Measurements from ENCODE around the gene RASSF7.
A peak's percentile ranks its signal among the peaks of the same experiment; 100 is the strongest.
"Not testable (repeated sequence)": the region's sequence is repeated elsewhere in the genome, so short reads cannot be mapped to it uniquely, and the experiment has no call there.

The RASSF7 gene

DNA sequence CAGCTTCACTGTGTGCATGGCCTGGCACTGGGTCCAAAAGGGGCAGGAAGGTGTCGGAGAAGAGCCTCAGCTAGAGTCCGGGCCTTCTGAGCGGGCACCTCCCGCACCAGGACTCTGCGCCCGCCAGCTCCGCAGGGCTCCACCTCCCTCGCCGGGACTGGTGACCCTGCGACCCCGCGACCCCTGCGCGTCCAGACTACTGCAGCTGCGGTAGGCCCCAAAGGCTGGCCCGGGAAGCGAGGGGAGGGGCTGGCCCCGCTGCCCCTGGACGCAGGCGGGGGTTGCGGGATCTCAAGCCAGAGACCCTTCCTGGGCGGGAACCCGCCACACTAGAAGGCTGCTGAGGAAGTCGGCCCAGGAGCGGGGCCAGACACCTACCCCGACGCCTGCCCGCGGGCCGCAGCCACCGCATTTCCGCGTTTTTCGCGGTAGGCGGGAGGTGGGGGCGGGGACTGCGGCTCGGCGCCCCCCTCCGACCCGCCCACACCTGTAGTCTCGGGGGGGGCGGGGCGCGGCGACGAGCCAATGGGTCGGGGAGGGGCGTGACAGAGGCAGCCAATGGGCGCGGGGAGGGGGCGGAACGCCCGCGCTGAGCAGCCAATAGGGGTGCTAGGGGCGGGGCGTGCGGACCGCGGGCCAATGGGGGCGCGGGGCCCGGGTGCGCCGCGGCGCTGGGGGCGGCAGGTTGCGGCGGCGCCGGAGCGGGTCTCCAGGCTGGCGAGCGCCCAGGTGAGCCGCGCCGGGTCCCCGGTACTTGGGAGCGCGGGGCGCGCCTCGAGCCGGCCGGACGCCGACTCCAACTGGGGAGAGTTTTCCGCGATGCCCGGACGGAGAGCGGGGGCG lies at the start of gene RASSF7, which contains the start of gene LMNTD2:
RASSF7 (plus strand) TSS at position 666 of the 843 bp plus-strand sequence. CDS start 799 bp downstream, outside the sequence.
LMNTD2 (minus strand) TSS at position 434 of the 843 bp plus-strand sequence; CDS start at position 412, 22 bp downstream.
- peak; percentile 90 for ATAC-seq (ENCODE audit: low read depth)
- Mint-ChIP-seq H3K36me3 (peaks cover 2% of the 10 kb centered on the region), H3K27ac (peak within 1 kb of the TSS; percentile 82), H3K4me3 (peak within 1 kb of the TSS; percentile 92), H3K4me1 (peaks cover 16% of the 10 kb centered on the region), H3K9me3 (no peaks in the 10 kb centered on the region), H3K27me3 (no peaks in the 10 kb centered on the region)
- DNase-seq (ENCODE audit: low spot score in 2 of 2) = peak; percentile 96

DNA sequence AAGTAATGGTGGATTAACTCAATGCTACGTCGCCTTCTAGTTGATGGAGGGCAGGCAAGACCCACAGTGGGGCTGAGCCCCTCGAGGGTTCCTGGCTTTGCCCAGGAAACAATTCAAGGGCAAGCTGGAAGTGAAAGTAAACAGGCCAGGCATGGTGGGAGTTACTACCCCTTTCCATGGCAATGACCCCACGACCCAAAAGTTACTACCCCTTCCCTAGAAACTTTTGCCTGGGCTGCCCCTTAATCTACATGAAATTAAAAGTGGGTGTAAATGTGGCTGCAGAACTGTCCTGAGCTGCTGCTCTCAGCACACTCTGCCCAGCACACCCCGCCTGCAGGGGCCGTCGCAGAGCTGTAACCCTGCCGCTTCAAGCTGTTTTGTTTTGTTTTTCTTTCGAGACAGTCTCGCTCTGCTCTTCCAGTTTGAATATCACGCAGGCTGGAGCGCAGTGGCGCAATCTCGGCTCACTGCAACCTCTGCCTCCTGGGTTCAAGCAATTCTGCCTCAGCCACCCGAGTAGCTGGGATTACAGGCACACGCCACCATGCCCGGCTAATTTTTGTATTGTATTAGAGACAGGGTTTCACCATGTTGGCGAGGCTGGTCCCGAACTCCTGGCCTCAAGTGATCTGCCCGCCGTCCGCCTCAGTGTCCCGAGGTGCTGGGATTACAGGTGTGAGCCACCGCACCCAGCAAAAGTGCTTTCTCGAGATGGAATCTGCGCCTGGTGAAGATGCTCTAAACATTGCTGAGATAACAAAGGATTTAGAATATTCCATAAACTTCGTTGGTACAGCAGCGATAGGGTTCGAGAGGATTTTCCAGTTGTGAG lies 47.8 kb upstream of the RASSF7 start:
- no peaks in the 10 kb centered on the region for H3K27me3 Mint-ChIP-seq
- no peak for DNase-seq (ENCODE audit: low spot score in 2 of 2)

GRCh38 chr11:514606-515005 lies 46.2 kb upstream of the RASSF7 start:
- Mint-ChIP-seq H3K36me3 (peaks cover 4% of the 10 kb centered on the region), H3K27me3 (no peaks in the 10 kb centered on the region)

More for the DNA sequence above, 47.8 kb upstream of the RASSF7 start:
- no peak overlapping the region for H3K4me3 Mint-ChIP-seq
- ATAC-seq (ENCODE audit: low read depth) = no peak
- peaks cover 4% of the 10 kb centered on the region for H3K36me3 Mint-ChIP-seq
- no peak overlapping the region for H3K27ac Mint-ChIP-seq
- H3K9me3 Mint-ChIP-seq = peaks cover 2% of the 10 kb centered on the region
- peaks cover 6% of the 10 kb centered on the region for H3K4me1 Mint-ChIP-seq

GRCh38 chr11:515131-515530 lies 45.6 kb upstream of the RASSF7 start:
- H3K4me3 Mint-ChIP-seq = no peak overlapping the region
- peaks cover 8% of the 10 kb centered on the region for H3K4me1 Mint-ChIP-seq
- DNase-seq (ENCODE audit: low spot score in 2 of 2) (no peak), ATAC-seq (ENCODE audit: low read depth) (no peak)
- no peak overlapping the region for H3K27ac Mint-ChIP-seq
- H3K36me3 Mint-ChIP-seq = no peaks in the 10 kb centered on the region
- peaks cover 2% of the 10 kb centered on the region for H3K9me3 Mint-ChIP-seq
- H3K27me3 Mint-ChIP-seq = no peaks in the 10 kb centered on the region

More at GRCh38 chr11:514606-515005, 46.2 kb upstream of the RASSF7 start:
- peaks cover 8% of the 10 kb centered on the region for H3K4me1 Mint-ChIP-seq
- ATAC-seq (ENCODE audit: low read depth) (no peak), DNase-seq (ENCODE audit: low spot score in 2 of 2) (no peak)
- H3K27ac Mint-ChIP-seq = no peak overlapping the region
- peaks cover 2% of the 10 kb centered on the region for H3K9me3 Mint-ChIP-seq
- no peak overlapping the region for H3K4me3 Mint-ChIP-seq

DNA sequence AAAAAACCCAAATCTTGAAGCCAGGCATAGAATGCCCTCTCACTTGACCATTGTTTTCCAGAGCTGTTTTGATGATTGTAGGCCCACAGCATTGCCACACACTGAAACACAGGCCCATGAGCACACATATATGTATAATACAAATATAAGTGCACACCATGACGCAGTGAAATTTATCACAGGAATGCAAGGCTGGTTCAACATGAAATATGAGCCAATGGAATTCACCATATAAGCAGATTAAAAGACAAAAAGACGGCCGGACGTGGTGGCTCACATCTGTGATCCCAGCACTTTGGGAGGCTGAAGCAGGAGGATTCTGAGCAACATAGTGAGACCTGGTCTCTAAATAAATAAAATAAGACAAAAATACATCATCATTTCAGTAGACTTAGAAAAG lies 44.4 kb upstream of the RASSF7 start:
- DNase-seq (ENCODE audit: low spot score in 2 of 2) (no peak), ATAC-seq (ENCODE audit: low read depth) (no peak)
- H3K9me3 Mint-ChIP-seq = peaks cover 2% of the 10 kb centered on the region
- H3K36me3 Mint-ChIP-seq = no peaks in the 10 kb centered on the region
- H3K4me3 Mint-ChIP-seq = no peak overlapping the region
- H3K27ac Mint-ChIP-seq = peak overlapping the region; percentile 29
- peaks cover 8% of the 10 kb centered on the region for H3K4me1 Mint-ChIP-seq
- H3K27me3 Mint-ChIP-seq = no peaks in the 10 kb centered on the region

- not testable (repeated sequence) for H3K4me3 Mint-ChIP-seq; H3K27me3 Mint-ChIP-seq; DNase-seq (ENCODE audit: low spot score in 2 of 2); H3K9me3 Mint-ChIP-seq; ATAC-seq (ENCODE audit: low read depth); H3K4me1 Mint-ChIP-seq; H3K36me3 Mint-ChIP-seq
- H3K27ac Mint-ChIP-seq = peak overlapping the region; percentile 29
Measured at GRCh38 chr11:516918-517685, 43.7 kb upstream of the RASSF7 start.

DNA sequence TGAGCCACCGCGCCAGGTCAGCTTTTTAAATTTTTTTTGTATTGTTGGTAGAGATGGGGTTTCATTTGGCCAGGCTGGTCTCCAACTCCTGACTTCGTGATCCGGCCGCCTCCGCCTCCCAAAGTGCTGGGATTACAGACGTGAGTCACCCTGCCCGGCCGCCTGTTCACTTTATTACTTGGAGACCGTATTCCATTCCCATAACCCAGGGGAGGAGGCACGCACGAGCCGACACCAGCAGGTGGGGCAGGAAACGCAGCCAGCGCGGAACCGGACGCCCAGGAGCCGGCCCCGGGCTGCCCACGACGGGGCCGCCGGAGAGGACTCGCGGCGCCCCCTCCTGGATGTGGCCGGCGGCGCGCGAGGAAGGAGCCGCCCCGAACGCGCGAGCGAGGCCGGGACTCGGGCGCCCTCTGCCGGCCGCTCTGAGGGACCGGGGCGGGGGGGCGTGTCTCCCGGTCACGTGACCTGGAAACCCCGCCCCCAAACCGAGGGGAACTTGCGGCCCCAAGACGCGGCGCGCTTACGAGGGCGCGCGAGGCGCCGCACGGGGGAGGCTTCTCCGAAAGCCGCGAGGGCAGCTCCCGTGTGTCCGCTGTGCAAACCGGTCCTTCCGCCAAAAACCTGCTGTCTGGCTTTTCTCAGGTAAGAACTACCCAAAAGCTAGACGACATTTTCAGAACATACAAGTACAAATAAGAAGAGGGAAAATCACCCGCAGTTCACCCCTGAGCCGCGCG lies 42.1 kb upstream of the RASSF7 start:
- Mint-ChIP-seq H3K36me3 (no peaks in the 10 kb centered on the region), H3K9me3 (peaks cover 2% of the 10 kb centered on the region), H3K27ac (no peak overlapping the region), H3K4me1 (peaks cover 2% of the 10 kb centered on the region), H3K4me3 (peak overlapping the region; percentile 80), H3K27me3 (no peaks in the 10 kb centered on the region)
- ATAC-seq (ENCODE audit: low read depth) = peak; percentile 87
- DNase-seq (ENCODE audit: low spot score in 2 of 2) = peak; percentile 87

DNA sequence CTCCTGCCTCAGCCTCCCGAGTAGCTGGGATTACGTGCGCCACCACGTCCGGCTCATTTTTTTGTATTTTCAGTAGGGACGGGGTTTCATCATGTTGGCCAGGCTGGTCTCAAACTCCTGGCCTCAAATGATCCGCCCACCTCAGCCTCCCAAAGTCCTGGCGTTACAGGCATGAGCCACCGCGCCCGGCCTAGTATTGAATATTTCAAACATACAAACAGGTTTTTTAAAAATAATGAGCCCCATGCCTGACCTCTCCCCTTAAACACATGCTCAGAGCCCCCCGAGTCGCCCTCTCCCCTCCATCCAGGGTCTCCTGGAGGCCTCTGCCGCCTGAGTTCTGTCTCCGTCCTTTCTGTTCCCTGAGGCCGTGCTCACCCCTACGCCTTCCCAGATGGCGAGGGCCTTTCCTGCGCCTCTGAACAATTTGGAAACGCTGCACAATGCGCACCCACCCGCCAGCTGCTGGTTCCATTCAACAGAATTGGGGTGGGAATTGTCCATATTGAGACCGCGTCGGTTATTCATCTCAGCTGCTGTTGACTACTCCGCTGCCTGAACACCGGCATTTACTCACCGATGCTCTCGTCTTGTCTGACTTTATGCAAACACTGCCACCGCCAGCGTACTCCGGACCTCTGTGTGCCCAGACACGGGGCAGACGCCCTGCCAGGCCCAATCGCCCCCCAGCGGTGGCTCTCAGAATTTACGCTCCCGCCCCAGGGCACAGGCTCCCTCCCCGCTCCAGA lies 40.2 kb upstream of the RASSF7 start:
- H3K27ac Mint-ChIP-seq = no peak overlapping the region
- DNase-seq (ENCODE audit: low spot score in 2 of 2) (no peak), ATAC-seq (ENCODE audit: low read depth) (no peak)
- H3K9me3 Mint-ChIP-seq = peaks cover 2% of the 10 kb centered on the region
- H3K4me1 Mint-ChIP-seq = peaks cover 2% of the 10 kb centered on the region
- H3K4me3 Mint-ChIP-seq = no peak overlapping the region
- H3K27me3 Mint-ChIP-seq = no peaks in the 10 kb centered on the region
- H3K36me3 Mint-ChIP-seq = no peaks in the 10 kb centered on the region

DNA sequence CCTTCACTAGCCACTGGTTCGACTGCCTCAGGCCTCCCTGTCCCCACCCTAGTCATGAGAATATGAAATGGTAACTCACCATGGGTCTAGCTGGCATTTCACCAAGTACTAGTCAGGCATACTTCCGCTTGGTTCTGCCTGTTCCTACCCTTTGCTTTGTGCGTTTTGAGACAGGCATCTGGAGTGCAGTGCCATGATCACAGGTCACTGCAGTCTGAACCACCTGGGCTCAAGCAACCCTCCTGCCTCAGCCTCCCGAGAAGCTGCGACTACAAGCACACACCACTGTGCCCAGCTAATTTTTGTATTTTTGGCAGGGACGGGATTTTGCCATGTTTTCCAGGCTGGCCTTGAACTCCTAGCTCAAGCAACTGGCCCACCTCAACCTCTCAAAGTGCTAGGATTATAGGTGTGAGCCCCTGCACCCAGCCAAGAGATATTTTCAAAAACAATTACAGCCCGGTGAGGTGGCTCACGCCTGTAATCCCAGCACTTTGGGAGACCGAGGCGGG lies 39.5 kb upstream of the RASSF7 start:
- no peaks in the 10 kb centered on the region for H3K27me3 Mint-ChIP-seq

GRCh38 chr11:526192-526591 lies 34.6 kb upstream of the RASSF7 start:
- H3K4me3 Mint-ChIP-seq = no peak overlapping the region
- H3K27ac Mint-ChIP-seq = no peak overlapping the region
- H3K4me1 Mint-ChIP-seq = no peaks in the 10 kb centered on the region
- H3K36me3 Mint-ChIP-seq = no peaks in the 10 kb centered on the region
- H3K27me3 Mint-ChIP-seq = no peaks in the 10 kb centered on the region
- no peaks in the 10 kb centered on the region for H3K9me3 Mint-ChIP-seq
- ATAC-seq (ENCODE audit: low read depth) (no peak), DNase-seq (ENCODE audit: low spot score in 2 of 2) (no peak)

More for the DNA sequence above, 39.5 kb upstream of the RASSF7 start:
- H3K9me3 Mint-ChIP-seq = peaks cover 2% of the 10 kb centered on the region
- H3K36me3 Mint-ChIP-seq = no peaks in the 10 kb centered on the region
- no peak overlapping the region for H3K4me3 Mint-ChIP-seq
- ATAC-seq (ENCODE audit: low read depth) (no peak), DNase-seq (ENCODE audit: low spot score in 2 of 2) (no peak)
- peaks cover 2% of the 10 kb centered on the region for H3K4me1 Mint-ChIP-seq
- H3K27ac Mint-ChIP-seq = no peak overlapping the region

GRCh38 chr11:528166-528814 lies 32.5 kb upstream of the RASSF7 start:
- Mint-ChIP-seq H3K27ac (no peak overlapping the region), H3K36me3 (peaks cover 4% of the 10 kb centered on the region), H3K27me3 (no peaks in the 10 kb centered on the region), H3K4me1 (no peaks in the 10 kb centered on the region), H3K9me3 (no peaks in the 10 kb centered on the region), H3K4me3 (no peak overlapping the region)
- ATAC-seq (ENCODE audit: low read depth) (no peak), DNase-seq (ENCODE audit: low spot score in 2 of 2) (no peak)

Data from memory B cell (primary cell).